ENCODE measurements around the gene PROKR1.

DNA sequence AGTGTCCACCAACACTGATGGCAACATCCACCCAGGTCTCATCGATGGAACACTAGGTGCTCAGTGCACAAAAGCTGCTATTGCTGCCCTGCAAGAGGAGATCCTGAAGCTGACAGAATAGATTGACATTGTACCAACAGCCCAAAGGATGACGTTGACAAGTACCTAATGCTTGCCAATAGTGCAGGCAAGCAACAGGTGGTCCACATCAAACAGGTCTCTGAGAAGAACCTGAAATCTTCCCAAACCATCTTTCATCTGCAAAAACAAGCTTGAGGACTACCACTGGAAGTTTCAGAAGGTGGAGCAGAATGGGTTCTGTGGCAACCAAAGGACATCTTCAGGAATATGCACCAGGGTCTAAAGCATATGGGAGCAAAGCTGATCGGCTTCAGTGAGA, 15.8 kb upstream of the PROKR1 start:
- TF ChIP-seq POLR2A (IDR thresholded peaks at IDR 0.05): no peak
- TF ChIP-seq, protein P1, sequence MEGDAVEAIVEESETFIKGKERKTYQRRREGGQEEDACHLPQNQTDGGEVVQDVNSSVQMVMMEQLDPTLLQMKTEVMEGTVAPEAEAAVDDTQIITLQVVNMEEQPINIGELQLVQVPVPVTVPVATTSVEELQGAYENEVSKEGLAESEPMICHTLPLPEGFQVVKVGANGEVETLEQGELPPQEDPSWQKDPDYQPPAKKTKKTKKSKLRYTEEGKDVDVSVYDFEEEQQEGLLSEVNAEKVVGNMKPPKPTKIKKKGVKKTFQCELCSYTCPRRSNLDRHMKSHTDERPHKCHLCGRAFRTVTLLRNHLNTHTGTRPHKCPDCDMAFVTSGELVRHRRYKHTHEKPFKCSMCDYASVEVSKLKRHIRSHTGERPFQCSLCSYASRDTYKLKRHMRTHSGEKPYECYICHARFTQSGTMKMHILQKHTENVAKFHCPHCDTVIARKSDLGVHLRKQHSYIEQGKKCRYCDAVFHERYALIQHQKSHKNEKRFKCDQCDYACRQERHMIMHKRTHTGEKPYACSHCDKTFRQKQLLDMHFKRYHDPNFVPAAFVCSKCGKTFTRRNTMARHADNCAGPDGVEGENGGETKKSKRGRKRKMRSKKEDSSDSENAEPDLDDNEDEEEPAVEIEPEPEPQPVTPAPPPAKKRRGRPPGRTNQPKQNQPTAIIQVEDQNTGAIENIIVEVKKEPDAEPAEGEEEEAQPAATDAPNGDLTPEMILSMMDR (IDR thresholded peaks at IDR 0.05): no peak

All from heart left ventricle (tissue), 13 donors.